Fibroblast of mammary gland (primary cell): ENCODE results near the gene CATSPERB.
A peak's percentile ranks its signal among the peaks of the same experiment; 100 is the strongest.
"Not testable (repeated sequence)": the region's sequence is repeated elsewhere in the genome, so short reads cannot be mapped to it uniquely, and the experiment has no call there.

ENCODE experiments used
- DNase-seq: peaks from one replicate; pipeline ENCODE4 v3.0.0-alpha.2; 2010; ENCODE audit warnings: low read depth
- H3K4me3 ChIP-seq: 2 replicates; pipeline ENCODE4 v1.5.1; 2011; ENCODE audit warnings: low read depth, mild to moderate bottlenecking, low read length, moderate library complexity; ENCODE audit not compliant: control insufficient read depth
- CTCF ChIP-seq: conservative IDR thresholded peaks from 2 replicates; pipeline ENCODE4 v1.5.1; 2011; ENCODE audit warnings: low read depth, low read length, inconsistent platforms; ENCODE audit not compliant: control insufficient read depth, insufficient read depth

CATSPERB gene

DNA sequence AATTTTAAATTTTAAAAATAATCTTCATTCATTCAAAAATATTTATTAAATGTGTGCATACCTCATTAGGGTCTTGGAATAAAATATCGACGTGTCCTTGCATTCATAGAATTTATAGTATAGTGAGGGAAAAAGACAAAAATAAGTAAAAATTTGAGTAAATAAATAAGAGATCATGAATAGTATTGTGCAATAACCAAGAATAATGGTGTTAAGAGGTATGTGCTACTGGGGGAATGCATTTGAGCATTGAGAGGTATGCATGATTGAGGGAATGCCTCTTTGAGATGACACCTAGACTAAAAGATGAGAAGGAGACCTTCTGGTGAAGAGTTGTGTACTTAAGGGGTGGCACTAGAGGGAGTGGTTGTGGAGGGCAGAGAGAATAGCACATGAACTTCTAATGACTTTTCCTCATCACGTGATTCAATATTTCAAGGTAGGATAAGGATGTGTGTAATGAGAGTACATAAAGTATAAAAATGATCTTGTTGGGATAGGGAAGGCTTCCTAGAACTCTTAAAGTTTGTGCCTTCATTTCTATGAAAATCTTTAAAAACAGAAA lies 18.8 kb upstream of the CATSPERB start:
- no peak for DNase-seq
- no peak overlapping the region for H3K4me3 ChIP-seq
- no peak for TF ChIP-seq CTCF

DNA sequence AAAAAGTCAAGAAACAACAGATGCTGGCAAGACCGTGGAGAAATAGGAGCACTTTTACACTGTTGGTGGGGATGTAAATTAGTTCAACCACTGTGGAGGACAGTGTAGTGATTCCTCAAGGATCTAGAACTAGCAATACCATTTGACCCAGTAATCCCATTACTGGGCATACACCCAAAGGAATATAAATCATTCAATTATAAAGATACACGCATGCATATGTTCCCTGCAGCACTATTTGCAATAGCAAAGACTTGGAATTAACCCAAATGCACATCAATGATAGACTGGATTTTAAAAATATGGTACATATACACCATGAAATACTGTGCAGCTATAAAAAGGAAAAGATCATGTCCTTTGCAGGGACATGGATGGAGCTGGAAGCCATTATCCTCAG lies 18.0 kb upstream of the CATSPERB start:
- no peak overlapping the region for H3K4me3 ChIP-seq
- DNase-seq, result peak; percentile 70
- TF ChIP-seq CTCF, result no peak

DNA sequence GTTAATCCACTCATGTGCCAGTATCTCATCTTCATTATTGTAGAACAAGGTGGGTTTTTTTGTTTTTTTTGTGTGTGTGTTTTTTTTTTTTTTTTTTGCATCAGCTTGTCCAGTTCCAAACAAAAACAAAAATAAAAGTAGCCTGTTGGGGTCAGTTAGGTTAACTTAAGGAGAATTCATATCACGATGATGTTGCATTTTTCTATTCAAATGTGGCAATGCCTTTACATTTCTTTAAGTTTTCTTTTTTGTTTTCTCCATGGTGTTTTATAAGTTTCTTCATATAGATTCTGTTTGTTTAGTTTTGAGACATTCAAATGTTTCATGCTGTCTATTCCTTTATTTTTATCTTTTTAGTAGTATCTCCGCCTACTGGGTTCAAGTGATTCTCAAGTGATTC lies 16.2 kb upstream of the CATSPERB start:
- no peak for DNase-seq
- no peak overlapping the region for H3K4me3 ChIP-seq
- TF ChIP-seq CTCF, result no peak

DNA sequence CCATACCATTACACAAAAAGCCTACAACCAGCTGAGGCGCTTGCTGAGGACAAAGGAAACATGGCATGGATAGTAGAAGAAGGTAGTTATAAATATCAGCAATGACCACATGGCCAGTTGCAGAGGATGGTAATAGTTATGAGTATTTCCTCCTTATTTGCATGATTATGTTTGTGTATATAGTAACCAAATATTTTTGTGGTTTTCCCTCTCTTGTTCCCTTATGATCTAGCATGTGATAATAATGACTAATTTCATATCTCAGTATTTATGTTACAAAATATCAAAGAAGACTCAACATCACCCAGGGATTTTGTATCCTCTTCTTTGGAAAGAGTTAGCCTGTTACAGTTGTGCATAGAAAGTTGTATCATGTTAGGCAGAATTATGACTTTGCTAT lies 13.5 kb upstream of the CATSPERB start:
- no peak for TF ChIP-seq CTCF
- peak; percentile 25 for DNase-seq
- H3K4me3 ChIP-seq, result no peak overlapping the region

GRCh38 chr14:91744068-91744480 lies 12.2 kb upstream of the CATSPERB start:
- no peak for TF ChIP-seq CTCF
- DNase-seq, result peak; percentile 49
- H3K4me3 ChIP-seq, result no peak overlapping the region

- H3K4me3 ChIP-seq, result no peak overlapping the region
- TF ChIP-seq CTCF, result no peak
- no peak for DNase-seq
Observed at GRCh38 chr14:91743305-91743653, 11.4 kb upstream of the CATSPERB start.

DNA sequence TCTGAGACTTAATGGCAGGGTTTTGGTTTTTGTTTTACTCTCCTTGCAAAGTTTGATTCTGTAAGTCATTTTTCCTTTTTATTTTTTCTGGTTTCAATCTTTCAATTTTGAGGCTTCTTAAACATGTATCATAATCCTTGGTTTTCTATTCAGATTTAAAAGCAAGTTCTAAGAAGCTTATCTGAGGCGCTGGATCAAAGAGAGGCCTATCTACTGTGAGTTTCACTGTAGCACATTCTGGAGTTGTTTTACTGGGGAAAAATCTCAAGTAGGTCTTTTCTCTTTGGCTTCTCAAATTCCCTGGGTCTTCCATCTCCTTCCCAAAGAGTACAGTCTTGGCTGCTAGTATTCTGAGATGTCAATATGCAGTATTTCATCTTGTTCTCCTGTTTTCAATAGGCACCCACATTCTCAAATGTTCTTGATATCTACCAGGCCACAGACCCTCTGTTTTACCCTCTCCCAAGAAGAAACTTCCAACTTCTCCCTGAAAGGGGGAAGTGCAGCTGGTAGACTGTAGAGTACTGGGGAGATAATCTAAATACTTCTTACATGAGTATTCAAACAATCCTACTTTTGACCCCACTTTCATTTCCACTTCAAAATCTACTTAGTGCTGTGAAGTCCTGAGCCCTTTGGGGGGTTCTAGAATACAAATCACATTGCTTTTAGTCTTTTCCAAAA lies 10.9 kb upstream of the CATSPERB start:
- TF ChIP-seq CTCF, result no peak
- no peak overlapping the region for H3K4me3 ChIP-seq
- no peak for DNase-seq

DNA sequence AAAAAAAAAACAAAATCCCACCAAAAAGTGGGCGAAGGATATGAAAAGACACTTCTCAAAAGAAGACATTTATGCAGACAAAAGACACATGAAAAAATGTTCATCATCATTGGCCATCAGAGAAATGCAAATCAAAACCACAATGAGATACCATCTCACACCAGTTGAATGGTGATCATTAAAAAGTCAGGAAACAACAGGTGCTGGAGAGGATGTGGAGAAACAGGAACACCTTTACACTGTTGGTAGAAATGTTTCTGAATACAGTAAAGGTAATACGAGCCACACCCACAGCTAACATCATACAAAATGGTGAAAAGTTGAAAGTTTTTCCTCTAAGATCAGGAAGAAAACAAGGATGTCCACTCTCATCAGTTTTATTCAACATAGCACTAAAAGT lies 8.0 kb upstream of the CATSPERB start:
- not testable (repeated sequence) for DNase-seq, H3K4me3 ChIP-seq
